COLO668 (cell line): Measurements from ENCODE around the gene CCDC177.
"Not testable (repeated sequence)": the region's sequence is repeated elsewhere in the genome, so short reads cannot be mapped to it uniquely, and the experiment has no call there.

Experiments used
- DNase-seq: peaks from one replicate; lab custom pipeline; 2025; ENCODE audit not compliant: unreplicated experiment; lab: John Stamatoyannopoulos, UW

CCDC177 gene

DNA sequence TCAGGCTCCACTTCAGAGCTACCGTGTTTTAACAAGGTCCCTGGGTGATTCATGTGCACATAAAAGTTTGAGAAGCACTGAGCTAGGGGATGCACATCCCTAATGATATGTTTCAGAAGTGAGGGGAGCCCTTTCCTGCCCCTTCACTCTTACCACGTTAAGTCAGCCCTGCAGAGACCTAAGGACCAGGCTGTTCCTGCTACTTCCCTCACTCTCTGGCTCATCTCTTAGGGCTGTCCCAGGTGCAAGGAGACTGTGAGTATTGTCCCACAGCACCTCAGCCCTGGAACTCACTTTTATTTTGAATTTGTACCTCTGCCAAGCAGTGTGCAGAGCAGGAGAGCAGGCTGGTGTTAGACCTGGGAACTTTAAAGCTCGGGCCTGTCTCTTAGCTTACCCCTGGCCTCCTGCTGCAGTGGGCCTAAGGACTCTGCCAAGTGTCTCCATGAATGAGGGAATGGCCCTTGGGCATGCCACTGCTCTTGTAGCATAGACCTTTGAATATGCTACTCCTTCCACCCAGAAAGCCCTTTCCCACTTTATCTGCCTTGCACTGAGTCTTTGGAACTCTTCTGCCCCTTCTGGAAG is 25.7 kb upstream of the CCDC177 start:
- no peak for DNase-seq

- DNase-seq = not testable (repeated sequence)
Measured at GRCh38 chr14:69599431-69599830, 24.8 kb upstream of the CCDC177 start.

GRCh38 chr14:69595336-69595735 is 20.7 kb upstream of the CCDC177 start:
- DNase-seq = no peak

DNA sequence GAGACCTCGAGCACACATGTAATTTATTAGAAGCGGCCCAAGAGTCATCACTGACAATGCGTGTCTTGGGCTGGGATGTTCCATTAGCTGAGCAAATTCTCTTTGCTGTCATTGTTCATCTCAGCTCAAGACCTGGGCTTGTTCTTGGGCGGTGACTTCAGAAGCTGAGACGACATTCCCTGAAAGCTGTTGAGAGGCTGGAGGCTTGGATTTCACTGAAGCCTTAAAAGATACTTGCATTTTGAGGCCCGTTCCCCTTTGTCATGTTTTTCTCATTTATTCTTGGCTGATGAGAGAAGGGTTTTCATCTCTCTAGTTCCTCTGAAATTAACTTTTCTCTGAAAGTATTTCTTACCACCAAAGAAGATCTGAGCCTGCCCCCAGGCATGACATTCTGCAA is 20.2 kb upstream of the CCDC177 start:
- DNase-seq = no peak

- no peak for DNase-seq
Measured at GRCh38 chr14:69593018-69593677, 18.5 kb upstream of the CCDC177 start.

- no peak for DNase-seq
Measured at GRCh38 chr14:69591317-69591716, 16.6 kb upstream of the CCDC177 start.

- no peak for DNase-seq
Measured at GRCh38 chr14:69587389-69587788, 12.7 kb upstream of the CCDC177 start.

DNA sequence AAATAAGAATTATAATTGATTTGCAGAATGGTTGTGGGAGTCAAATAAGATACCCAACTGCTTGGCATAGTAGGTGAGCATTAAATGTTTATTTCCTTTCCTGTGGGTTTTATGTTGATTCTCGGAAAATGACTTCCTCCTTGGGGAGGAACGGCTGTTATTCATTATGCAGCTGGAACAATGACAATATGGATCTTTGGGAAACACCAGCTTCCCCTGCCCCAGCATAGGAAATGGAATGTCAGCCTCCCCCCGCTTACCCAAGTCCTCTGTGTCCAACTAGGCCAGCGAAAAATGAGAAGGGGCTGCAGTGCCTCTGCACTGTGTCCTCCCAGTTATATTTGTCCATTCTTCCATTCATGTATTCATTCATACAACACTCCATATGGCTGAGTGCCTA is 11.7 kb upstream of the CCDC177 start:
- no peak for DNase-seq

DNA sequence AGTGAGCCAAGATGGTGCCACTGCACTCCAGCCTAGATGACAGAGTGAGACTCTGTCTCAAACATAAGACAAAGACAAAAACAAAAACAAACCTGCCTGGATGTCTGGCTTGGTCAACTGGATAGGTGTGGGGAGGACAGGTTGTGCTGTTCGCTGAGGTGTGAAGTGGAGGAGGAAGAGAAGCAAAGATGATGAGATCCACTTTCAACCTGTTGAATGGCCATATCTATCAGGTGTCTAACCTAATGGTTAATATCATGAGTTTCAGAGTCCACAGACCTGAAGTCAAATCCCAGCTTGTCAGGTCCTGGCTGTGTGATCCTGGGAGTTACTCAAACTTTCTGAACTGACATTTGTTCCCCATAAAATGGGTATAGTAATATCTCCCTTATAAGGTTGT is 9.7 kb upstream of the CCDC177 start:
- DNase-seq = no peak

DNA sequence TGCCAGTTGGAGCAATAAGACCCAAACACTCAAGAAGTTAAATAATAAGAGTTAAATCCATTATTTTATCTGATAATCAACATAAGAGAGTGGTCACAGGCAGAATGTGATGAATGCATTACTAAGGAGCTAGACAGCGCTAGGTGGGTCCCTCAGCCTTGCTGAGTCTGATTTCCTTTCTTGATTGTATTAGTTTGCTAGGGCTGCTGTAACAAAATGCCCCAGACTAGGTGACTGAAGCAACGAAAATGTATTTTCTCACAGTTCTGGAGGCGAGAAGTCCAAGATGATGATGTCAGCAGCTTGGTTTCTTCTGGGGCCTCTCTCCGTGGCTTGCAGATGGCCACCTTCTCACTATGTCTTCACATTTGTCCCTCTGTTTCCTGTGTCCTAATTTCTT is 8.2 kb upstream of the CCDC177 start:
- DNase-seq = no peak

DNA sequence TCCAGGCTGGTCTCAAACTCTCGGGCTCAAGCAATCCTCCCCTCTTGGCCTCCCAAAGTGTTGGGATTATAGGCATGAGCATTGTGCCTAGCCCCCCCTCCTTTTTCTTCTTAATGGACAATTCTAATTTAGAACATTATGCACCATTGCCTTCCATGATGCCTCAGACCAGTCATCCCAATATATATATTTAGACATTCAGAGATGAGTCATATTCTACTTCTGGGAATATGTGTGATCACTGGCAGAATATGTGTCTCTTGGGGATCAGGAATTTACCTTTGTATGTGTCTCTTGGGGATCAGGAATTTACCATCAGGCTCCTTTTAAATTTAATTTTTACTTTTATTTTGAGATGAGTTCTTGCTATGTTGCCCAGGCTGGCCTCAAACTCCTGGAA is 7.5 kb upstream of the CCDC177 start:
- DNase-seq = no peak

GRCh38 chr14:69581316-69581935 is 6.8 kb upstream of the CCDC177 start:
- DNase-seq = no peak

DNA sequence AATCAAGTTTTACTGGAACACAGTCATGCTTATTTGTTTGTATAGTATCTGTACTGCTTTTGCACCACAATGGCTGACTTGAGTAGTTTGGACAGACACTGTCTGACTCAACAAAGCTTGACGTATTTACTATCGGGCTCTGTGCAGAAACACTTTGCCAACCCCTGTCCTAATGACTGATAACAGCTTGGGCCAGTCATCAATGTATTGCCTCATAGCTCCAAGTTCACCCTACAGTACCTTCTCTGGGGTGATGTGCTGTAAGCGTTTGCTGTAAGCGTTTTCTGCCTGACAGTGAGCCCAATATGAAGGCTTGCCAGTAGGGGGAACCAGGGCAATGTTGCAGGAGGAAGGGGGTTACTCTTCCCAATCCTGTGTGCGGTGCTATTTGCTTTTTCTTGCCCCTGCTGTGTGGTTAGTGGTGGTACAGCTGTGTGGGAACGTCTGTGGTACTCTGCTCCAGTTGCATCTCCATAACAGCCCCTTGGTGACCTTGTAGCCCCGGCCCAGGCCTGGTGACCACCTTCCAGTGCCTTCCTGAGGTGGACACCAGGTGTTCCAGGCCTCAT is 5.4 kb upstream of the CCDC177 start:
- DNase-seq = peak; percentile 52

DNA sequence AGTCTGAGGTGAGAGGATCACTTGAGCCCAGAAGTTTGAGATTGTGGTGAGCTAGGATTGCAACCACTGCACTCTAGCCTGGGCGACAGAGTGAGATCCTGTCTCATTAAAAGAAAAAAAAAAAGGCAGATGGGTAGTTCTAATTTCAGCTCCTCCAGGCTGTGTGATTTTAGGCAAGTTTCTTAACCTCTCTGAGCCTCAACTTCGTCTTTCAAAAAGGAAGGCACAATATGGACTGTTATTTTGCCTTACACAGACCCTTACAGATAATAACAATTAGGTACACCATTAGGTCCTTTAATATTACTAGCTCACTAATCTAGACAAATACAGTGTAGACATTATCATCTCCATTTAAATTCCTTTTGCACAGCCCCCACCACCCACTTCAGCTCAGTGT is 4.8 kb upstream of the CCDC177 start:
- DNase-seq = no peak

- DNase-seq = no peak
Measured at GRCh38 chr14:69574954-69575295, 254 bp upstream of the CCDC177 start.

GRCh38 chr14:69573831-69574262 is 824 bp downstream of the CCDC177 start:
- DNase-seq = peak; percentile 73

DNA sequence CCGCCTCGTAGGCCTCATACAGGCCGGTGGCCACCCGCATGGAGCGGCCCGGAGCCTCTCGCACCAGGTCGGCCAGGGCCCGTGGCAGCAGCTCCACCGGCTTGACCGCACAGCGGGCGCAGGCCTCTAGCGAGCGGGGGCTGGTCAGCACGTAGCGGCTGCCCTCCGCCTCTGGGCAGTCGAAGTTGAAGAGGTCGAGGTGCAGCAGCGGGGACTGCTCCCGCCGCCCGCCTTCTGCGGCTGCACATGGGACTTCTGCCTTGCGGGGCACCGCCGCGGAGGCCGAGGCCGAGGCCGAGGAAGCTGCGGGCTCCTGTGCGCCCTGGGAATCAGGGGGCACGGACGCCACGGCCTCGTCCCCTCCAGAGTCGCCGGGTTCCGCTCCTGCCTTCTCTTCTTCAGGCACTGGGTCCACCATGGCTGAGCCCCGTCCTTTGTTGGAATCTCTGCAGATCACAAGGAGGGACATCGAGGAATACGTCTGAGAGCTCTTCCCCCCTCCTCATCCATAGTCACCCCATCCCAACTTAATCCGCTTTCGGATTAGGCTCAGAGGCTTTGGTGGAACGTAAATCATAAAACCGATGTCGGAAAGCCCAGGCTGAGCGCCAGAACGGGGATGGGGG is 1.4 kb downstream of the CCDC177 start:
- no peak for DNase-seq

DNA sequence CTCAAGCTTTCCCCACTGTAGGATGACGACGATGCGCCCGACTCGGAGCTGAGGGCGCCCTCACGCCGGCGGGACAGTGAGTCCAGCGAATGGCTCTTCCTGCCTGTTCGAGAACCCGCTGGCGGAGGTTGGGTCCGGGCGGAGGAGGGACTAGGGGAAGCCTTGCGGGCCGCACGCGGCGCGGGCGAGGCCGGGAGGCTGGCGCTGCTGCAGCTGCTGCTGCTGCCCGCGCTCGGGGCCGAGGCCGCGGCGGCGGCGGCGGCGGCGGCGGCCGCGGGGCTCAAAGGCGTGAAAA is 1.9 kb downstream of the CCDC177 start:
- peak; percentile 58 for DNase-seq

GRCh38 chr14:69572030-69572840 is 2.4 kb downstream of the CCDC177 start:
- peak; percentile 94 for DNase-seq

GRCh38 chr14:69571449-69572029 is 3.1 kb downstream of the CCDC177 start:
- DNase-seq = peak; percentile 89

GRCh38 chr14:69570836-69571330 is 3.8 kb downstream of the CCDC177 start:
- DNase-seq = no peak
